HCT116 (cell line): Measurements from ENCODE around the gene SH2B2.

ENCODE experiments used
- EZH2 ChIP-seq: fragments of 200-600 bp; sonication (generic); IDR thresholded peaks from 2 replicates; pipeline ENCODE4 v1.6.1; 2017; ENCODE audit warnings: antibody characterized with exemption, mixed run types
- POLR2A ChIP-seq: IDR thresholded peaks from 2 replicates; pipeline ENCODE4 v1.7.0; 2011; ENCODE audit warnings: borderline replicate concordance; ENCODE audit not compliant: insufficient read depth, insufficient read length; ENCODE audit errors: extremely low read depth
- SIN3A ChIP-seq: IDR thresholded peaks from 2 replicates; pipeline ENCODE4 v1.6.1; 2012; ENCODE audit warnings: low read depth
- TF ChIP-seq, protein P1 (sequence below), 3 experiments: fragments of 200-600 bp in 1 of 3; sonication (generic) in 1 of 3; IDR thresholded peaks in 2 of 3; conservative IDR thresholded peaks in 1 of 3; 2 replicates each; pipeline ENCODE4 v1.5.1; 2012 to 2017; ENCODE audit warnings: low read depth in 2 of 3, low read length in 2 of 3, antibody characterized with exemption in 1 of 3, borderline replicate concordance in 1 of 3, control low read depth in 1 of 3, mild to moderate bottlenecking in 1 of 3, mixed read lengths in 1 of 3, mixed run types in 1 of 3, moderate library complexity in 1 of 3; ENCODE audit not compliant: insufficient read depth in 1 of 3

DNA sequence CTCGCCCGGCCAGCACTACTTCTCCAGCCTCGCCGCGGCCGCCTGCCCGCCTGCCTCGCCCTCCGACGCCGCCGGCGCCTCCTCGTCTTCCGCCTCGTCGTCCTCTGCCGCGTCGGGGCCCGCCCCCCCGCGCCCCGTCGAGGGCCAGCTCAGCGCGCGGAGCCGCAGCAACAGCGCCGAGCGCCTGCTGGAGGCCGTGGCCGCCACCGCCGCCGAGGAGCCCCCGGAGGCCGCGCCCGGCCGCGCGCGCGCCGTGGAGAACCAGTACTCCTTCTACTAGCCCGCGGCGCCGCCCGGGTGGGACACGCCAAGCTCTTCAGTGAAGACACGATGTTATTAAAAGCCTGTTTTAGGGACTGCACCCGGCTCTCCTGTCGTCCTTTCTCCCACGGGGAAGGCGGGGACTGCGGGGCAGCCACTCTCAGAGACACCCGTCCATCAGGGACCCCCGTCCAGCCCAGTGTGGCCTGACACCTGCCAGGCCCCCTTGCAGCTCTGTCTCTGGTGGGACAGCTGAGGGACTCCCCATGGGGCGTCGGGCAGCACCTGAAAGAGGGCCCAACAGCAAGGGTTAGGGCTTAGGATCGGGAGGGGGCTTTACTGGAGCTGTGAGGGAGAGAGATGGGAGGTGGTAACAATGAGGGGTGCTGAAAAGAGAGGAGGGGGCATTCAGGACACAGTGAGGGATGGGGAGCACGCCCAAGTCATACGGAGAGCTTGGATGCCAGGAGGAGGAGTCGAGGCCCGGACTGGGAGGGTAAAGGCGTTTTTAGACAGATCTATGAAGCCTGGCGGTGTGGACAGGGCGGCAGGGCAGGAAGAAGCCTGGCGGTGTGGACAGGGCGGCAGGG lies 34.9 kb downstream of the SH2B2 start:
- TF ChIP-seq POLR2A (no peak), EZH2 (no peak), SIN3A (no peak)
- TF ChIP-seq, protein P1, sequence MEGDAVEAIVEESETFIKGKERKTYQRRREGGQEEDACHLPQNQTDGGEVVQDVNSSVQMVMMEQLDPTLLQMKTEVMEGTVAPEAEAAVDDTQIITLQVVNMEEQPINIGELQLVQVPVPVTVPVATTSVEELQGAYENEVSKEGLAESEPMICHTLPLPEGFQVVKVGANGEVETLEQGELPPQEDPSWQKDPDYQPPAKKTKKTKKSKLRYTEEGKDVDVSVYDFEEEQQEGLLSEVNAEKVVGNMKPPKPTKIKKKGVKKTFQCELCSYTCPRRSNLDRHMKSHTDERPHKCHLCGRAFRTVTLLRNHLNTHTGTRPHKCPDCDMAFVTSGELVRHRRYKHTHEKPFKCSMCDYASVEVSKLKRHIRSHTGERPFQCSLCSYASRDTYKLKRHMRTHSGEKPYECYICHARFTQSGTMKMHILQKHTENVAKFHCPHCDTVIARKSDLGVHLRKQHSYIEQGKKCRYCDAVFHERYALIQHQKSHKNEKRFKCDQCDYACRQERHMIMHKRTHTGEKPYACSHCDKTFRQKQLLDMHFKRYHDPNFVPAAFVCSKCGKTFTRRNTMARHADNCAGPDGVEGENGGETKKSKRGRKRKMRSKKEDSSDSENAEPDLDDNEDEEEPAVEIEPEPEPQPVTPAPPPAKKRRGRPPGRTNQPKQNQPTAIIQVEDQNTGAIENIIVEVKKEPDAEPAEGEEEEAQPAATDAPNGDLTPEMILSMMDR (IDR thresholded peaks at IDR 0.05 in 2 of 3, conservative IDR thresholded peaks at IDR 0.05 in 1 of 3; ENCODE audit: borderline replicate concordance in 1 of 3, insufficient read depth in 1 of 3, low read depth in 2 of 3, low read length in 2 of 3), result no peak
